Suppressor macrophage (primary cell): ENCODE measurements around the gene SEMA3F.

Source experiments
- DNase-seq, 4 experiments: peaks; one replicate each; pipeline ENCODE4 v3.0.0-alpha.2; 2020 to 2022

Gene SEMA3F

DNA sequence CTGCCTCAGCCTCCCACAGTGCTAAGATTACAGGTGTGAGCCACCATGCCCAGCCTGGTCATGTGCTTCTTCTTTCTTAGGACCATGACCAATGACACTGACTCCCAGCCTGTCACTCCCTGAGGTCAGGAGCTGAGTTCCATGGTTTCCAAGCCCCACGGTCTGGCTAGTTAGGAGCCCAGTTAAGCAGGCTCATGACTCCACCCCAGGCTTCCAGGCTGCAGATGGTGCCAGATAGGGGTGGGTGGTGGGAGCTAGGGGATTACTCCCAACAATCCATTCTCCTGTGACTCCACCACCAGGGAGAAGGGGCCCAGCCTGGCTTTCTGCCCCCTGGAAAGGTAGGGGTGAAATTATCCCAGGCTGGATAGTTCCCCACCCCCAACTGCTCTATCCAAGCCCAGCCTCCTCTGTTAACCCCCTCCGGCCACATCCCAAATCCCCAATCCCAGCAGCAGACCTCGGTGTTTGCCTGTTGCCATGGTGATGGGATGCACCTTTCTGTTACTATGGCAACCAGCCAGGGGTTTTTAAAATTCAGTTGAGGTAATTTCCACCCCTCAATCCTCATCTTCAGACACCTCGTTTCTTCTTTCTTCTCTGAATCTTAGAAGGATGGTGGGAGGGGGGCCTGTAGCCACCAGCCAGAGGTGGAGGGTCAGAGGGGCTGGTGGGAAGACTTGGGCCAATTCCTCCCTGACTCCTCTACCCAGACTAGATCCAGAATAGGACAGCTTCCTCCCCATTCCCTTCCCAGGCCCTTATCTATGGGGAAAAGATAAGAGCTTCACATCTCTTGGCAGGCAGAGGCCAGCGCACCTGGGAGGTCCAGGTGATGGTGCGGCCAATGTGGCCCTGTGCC, 22.5 kb upstream of the SEMA3F start:
- DNase-seq = no peak

DNA sequence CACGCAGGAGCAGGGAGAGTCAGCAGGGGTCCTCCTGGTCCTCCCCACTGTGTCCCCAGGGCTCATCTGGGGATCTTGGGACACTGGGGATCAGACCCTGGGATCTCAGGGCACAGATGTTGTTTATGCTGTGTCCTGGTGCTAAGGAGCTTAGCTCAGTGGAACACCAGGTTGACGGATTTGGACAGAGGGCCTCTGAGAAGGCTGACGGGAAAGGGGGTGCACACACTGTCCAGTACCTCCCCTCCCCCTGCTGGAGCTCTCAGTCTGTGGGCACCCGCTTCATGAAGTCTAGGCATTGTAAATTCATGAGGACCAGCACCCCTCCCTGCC, 21.9 kb upstream of the SEMA3F start:
- no peak for DNase-seq

- no peak for DNase-seq
Observed at GRCh38 chr3:50134367-50134766, 20.8 kb upstream of the SEMA3F start.

DNA sequence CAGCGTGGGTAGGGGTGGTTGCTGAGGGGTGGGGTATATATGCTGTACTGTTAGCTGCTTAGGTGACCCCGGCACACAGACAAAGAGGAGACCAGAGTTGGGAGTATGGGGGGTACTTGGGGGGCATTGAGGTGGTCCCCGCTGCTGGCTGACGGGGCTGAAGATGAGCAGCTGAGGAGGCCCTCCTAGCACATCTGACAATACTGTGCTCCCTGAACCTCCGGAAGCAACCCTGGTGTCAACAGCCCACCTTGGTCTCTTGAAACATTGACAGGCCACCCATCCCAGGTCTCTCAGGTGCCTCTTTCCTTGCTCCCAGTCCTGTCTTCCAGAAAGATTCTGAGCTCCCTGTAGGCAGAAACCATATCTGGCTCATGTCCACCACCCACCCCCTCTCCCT, 19.2 kb upstream of the SEMA3F start:
- no peak for DNase-seq

DNA sequence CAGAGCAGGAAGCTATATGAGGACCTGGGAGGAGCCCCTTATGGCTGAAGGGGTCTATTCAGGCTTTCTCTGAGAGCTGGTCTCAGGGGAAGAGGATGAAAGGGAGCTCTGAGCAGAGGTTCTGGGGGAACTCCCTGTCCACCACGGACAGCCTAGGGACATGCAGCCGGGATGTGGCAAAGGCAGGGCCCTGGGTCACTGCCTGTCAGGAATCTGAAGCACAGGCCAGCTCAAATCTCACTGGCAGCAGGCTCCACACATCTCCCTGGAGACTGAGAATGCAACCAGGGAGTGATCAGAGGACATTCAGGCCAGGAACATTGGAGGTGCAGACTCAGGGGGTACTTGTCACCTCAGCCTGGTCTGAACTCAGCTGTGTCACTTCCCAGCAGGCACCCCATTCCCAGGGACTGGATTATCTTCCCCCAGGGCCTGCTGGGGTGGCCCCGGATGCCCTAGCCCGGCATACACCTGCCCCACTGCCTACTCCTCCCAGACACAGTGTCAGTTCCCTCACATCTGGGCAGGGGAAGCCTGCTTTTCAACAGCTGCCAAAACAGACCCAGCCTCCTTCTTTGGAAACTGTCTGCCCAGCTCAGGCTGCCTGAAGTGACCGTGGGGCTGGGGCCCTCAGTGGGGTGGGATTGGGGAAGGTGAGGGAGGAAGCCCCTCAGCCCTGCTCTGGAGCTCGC, 18.3 kb upstream of the SEMA3F start:
- no peak for DNase-seq

- no peak for DNase-seq
Observed at GRCh38 chr3:50137531-50137930, 17.6 kb upstream of the SEMA3F start.

DNA sequence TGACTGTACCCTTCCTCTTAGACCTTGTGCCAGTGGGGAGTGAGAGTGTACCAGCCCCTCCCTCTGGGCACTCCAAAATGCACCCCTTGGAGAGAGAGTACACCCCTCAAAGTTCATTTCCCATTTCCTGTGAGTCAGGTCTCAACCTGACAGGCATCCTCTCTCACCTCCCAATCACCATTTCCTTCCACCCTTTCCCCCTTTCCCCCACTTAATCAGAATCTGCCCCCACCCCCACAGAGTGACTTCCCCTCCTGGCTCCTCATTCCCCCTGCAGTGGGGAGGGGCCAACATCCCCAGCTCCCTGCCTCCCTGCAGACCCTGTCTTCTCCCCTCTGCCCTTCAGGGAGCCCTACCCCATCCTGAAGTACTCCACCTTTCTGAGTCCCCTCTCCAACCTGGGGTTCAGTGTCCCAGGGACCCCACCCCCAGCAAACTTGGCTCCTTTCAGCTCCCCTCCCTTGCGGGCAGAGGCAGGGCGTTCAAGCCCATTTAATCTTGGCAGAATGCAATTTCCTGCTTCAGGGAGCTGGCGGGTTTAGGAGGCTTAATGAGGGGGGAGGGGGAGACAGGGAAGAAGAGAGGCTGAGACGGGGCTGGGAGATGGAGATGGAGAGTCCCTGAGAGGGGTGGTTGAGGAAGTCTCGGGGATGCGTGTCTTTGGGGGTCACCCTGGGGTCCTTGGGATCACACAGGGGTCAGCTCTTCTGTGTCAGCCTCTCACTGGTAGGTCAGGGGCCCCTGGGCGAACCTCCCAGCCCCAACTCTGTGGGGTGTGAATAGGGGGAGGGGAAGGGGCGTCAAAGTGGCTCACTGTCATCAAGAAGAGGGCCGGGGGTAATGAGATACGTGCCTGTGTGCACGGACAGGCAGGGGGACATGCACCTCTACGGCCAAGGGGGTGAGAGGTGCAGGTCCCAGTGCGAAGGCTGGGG, 16.6 kb upstream of the SEMA3F start:
- no peak for DNase-seq

GRCh38 chr3:50139308-50139707, 15.8 kb upstream of the SEMA3F start:
- DNase-seq = no peak

GRCh38 chr3:50139718-50140423, 15.3 kb upstream of the SEMA3F start:
- DNase-seq = no peak

GRCh38 chr3:50140990-50141389, 14.1 kb upstream of the SEMA3F start:
- DNase-seq = no peak

GRCh38 chr3:50146316-50146901, 8.7 kb upstream of the SEMA3F start:
- DNase-seq = no peak

- DNase-seq = no peak
Observed at GRCh38 chr3:50147016-50147415, 8.1 kb upstream of the SEMA3F start.

DNA sequence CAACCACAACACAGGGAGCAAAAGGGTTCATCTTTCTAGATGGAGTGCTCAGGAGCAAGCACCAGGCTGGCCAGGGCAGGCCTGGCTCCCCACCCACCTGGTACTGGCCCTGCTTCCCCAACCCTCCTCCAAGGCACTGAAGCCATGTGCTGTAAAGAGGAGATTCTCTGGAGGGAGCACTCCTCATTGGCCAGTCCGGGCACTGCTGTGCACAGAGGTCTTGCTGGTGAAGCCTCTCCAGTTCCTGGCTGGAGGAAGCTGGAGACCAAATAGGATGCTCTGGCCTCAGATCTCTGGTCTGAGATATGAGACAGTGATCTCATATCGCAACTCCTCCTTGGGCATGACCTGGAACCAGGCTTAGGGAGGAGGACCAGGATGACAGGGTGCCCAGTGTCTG, 7.7 kb upstream of the SEMA3F start:
- DNase-seq = no peak

- no peak for DNase-seq
Observed at GRCh38 chr3:50147861-50148260, 7.3 kb upstream of the SEMA3F start.

- no peak for DNase-seq
Observed at GRCh38 chr3:50150404-50150750, 4.7 kb upstream of the SEMA3F start.

- DNase-seq = no peak
Observed at GRCh38 chr3:50150863-50151686, 4.0 kb upstream of the SEMA3F start.

- no peak for DNase-seq
Observed at GRCh38 chr3:50151728-50152127, 3.4 kb upstream of the SEMA3F start.

DNA sequence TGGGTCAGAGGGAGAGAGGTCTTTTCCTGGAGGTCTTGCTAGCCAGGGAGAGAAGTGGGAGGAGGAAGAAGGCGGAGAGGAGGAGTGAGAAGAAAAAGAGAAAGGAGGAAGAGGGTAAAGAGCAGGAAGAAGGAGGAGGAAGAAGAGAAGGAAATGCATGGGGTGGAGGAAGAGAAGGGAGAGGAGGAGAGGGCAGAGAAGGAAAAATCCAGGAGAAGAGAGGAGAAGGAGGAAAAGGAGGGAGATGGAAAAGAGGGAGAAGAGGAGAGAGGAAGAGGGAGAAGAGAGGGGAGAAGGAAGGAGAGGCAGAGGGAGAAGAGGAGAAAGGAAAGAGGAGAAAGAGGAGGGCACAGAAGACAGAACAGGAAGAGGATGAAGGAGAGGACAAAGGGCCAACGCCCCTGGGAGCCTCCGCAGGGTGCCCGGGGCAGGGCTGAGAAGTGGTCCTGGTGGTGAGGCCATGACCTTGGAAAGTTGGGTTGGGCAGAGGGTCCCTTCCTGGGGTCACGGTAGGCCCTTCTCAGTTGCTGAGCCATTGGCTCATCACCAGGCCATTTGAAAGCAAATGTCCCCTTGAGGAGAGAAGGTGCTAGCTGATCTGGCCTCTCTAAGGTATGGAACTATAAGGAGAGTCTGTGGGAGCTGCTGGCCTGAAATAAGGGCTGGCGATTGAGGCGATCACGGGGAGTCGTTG, 1.2 kb upstream of the SEMA3F start:
- DNase-seq = no peak

DNA sequence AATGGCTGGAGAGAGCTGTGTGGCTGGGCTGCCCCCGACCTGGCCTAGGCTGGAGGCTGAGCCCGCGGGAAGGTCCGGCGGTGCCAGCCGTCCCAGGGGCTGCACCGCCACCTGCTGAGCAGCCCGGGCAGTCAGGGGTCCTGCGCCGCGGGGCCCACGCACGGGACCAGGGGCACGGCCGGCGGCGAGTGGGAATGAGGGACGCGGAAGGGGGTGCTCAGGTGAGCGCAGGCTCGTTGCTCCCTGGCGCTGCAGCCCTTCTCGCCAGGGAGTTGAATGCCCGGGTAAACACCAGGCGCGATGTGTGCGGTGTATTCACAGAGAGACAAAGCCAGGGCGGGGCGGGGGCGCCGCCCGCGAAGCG, 666 bp upstream of the SEMA3F start:
- peak in 1 of 4 experiments; percentile 25 for DNase-seq

DNA sequence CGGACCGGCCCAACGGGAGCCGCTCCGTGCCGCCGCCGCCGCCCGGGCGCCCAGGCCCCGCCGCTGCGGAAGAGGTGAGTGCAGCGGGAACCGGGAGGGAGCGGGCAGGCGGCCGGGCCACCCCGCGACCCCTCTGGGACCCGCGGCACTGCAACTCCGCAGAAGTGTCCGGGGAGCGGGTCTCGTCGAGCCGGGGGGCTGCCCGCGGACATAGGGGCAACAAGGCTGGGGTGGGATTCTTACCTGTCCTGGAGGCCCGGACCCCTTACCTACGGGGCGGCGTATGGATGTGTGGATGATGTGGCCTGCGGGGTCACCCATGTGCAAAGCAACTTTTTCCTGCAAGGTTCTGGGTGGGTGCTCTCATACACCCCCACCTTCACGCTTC, 361 bp downstream of the SEMA3F start:
- DNase-seq = no peak

DNA sequence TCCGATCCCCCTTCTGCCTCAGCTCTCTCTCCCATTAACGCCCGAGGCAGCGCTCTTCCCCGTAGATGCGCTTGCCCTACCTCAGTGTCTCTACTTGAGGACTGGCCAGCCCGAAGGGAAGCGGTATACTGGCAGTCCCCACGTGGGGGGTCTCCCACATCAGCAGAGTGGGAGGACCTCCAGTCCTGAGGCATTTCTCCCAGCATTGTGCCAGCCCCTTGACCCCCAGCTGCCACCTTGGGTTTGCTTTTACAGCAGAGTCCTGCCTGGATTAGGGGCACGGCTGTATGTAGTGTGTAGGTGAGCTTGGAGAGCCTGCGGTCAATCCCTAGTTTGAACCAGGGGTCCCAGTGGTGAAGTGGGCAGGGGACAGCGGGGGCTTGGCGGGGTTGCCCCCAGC, 767 bp downstream of the SEMA3F start:
- DNase-seq = no peak
